ENCODE measurements around the gene RBM15.

GRCh38 chr1:110355321-110355720 is 16.1 kb downstream of the RBM15 start:
- TF ChIP-seq CTCF (IDR thresholded peaks at IDR 0.05) = no peak
- no peak for TF ChIP-seq EZH2 (IDR thresholded peaks at IDR 0.05; ENCODE audit: borderline replicate concordance, insufficient read depth, low read depth, low read length, poor library complexity, severe bottlenecking)

Data from B cell (primary cell).